Measurements from ENCODE around the gene IRGC. TPM values are rescaled to one million over a fixed set of nuclear protein-coding genes. Genes with fewer than 3 reads are reported as not detected.

Gene IRGC
- total and polyA plus RNA-seq, 9 of the 15 experiments (the other 6 are each of a cell fraction or from before 2014, with no cell fraction given) = not detected

DNA sequence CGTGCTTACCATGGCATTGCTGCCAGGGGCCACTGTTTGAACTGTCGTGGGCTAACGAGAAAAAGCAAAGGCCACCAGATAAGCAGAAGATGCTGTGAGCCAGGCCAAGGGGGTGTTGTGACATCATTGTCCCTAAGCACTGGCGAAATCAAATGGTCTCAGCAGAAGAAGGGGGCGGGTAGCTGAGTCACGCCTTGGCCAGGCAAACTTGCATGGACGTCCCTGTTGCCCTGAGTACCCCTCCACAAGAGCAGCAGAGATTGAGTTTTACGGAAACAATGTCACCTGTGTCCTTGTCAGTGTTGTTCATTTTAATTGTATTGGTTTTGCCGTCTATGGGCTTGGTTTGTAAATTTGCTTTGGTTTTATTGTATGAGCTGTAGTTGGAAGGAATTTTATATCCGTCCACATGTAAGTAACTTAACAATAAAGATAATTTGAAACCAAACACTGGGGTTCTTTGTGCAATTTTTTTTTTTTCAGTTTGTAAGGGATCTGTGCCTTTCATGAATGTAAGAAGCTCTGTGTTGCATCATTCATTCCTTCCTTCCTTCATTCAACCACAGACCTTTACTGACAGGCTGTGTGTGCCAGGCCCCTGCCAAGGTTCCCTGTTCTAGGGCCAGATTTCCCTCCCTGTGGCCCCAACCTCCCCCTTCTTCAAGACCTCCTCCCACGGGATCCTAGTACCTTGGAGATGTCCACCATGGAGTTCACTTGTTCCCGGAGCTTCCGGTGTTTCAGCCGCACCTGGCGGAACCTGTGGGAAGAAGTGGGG, 52.6 kb downstream of the IRGC start (continued):
- peak; percentile 61 for TF ChIP-seq SMARCA4 (IDR thresholded peaks at IDR 0.05)
- TF ChIP-seq ZNF282 (CRISPR knock-in tag; IDR thresholded peaks at IDR 0.05) = no peak
- no peak for TF ChIP-seq ZFP1 (CRISPR knock-in tag; IDR thresholded peaks at IDR 0.05)
- no peak for TF ChIP-seq POLR2G (IDR thresholded peaks at IDR 0.05; ENCODE audit: low read depth, low read length)
- TF ChIP-seq BRF1 (IDR thresholded peaks at IDR 0.05; ENCODE audit: borderline replicate concordance, extremely low read depth, insufficient read length) = no peak
- TF ChIP-seq CBFA2T3 (IDR thresholded peaks at IDR 0.05) = peak; percentile 58
- TF ChIP-seq RBM15 (IDR thresholded peaks at IDR 0.05; ENCODE audit: insufficient read depth, low read length) = no peak
- TF ChIP-seq, protein P1, sequence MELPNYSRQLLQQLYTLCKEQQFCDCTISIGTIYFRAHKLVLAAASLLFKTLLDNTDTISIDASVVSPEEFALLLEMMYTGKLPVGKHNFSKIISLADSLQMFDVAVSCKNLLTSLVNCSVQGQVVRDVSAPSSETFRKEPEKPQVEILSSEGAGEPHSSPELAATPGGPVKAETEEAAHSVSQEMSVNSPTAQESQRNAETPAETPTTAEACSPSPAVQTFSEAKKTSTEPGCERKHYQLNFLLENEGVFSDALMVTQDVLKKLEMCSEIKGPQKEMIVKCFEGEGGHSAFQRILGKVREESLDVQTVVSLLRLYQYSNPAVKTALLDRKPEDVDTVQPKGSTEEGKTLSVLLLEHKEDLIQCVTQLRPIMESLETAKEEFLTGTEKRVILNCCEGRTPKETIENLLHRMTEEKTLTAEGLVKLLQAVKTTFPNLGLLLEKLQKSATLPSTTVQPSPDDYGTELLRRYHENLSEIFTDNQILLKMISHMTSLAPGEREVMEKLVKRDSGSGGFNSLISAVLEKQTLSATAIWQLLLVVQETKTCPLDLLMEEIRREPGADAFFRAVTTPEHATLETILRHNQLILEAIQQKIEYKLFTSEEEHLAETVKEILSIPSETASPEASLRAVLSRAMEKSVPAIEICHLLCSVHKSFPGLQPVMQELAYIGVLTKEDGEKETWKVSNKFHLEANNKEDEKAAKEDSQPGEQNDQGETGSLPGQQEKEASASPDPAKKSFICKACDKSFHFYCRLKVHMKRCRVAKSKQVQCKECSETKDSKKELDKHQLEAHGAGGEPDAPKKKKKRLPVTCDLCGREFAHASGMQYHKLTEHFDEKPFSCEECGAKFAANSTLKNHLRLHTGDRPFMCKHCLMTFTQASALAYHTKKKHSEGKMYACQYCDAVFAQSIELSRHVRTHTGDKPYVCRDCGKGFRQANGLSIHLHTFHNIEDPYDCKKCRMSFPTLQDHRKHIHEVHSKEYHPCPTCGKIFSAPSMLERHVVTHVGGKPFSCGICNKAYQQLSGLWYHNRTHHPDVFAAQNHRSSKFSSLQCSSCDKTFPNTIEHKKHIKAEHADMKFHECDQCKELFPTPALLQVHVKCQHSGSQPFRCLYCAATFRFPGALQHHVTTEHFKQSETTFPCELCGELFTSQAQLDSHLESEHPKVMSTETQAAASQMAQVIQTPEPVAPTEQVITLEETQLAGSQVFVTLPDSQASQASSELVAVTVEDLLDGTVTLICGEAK (IDR thresholded peaks at IDR 0.05) = no peak
- TF ChIP-seq, protein P1 (CRISPR knock-in tag; IDR thresholded peaks at IDR 0.05) = no peak
- TF ChIP-seq ETS2 (tag; IDR thresholded peaks at IDR 0.05; ENCODE audit: borderline replicate concordance, poor library complexity, severe bottlenecking) = no peak
- no peak for TF ChIP-seq HOXB6 (CRISPR knock-in tag; IDR thresholded peaks at IDR 0.05; ENCODE audit: borderline replicate concordance)
- no peak for TF ChIP-seq CHD4 (IDR thresholded peaks at IDR 0.05; ENCODE audit: insufficient read depth, insufficient replicate concordance, low read depth, low read length, poor library complexity, severe bottlenecking)
- no peak for TF ChIP-seq ZNF644 (tag; IDR thresholded peaks at IDR 0.05; ENCODE audit: low read depth)
- TF ChIP-seq MAFK (IDR thresholded peaks at IDR 0.05; ENCODE audit: low read length) = 0 out of 2 replicates have a peak, but pooled peaks have one; percentile 13
- peak; percentile 46; the same call in 1 of the 2 replicates for TF ChIP-seq JUND (IDR thresholded peaks at IDR 0.05; ENCODE audit: borderline replicate concordance, low read depth, low read length)
- peak; percentile 26; the same call in 1 of the 3 replicates for TF ChIP-seq JUND (tag; IDR thresholded peaks at IDR 0.05; ENCODE audit: borderline replicate concordance, low read depth, low read length)
- TF ChIP-seq, protein P2, sequence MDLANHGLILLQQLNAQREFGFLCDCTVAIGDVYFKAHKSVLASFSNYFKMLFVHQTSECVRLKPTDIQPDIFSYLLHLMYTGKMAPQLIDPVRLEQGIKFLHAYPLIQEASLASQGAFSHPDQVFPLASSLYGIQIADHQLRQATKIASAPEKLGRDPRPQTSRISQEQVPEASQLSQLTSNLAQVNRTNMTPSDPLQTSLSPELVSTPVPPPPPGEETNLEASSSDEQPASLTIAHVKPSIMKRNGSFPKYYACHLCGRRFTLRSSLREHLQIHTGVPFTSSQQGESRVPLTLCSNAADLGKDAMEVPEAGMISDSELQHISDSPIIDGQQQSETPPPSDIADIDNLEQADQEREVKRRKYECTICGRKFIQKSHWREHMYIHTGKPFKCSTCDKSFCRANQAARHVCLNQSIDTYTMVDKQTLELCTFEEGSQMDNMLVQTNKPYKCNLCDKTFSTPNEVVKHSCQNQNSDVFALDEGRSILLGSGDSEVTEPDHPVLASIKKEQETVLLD (IDR thresholded peaks at IDR 0.05) = 0 out of 2 replicates have a peak, but pooled peaks have one; percentile 40
- no peak for TF ChIP-seq MED1 (CRISPR knock-in tag; IDR thresholded peaks at IDR 0.05; ENCODE audit: borderline replicate concordance)

Data from K562 (cell line).